Spleen (tissue), 11 donors: Measurements from ENCODE around the gene MAP4K1. TPM values are rescaled to one million over a fixed set of nuclear protein-coding genes. Genes with fewer than 3 reads are reported as not detected.

Experiments used
- DNase-seq: peaks from one replicate; pipeline ENCODE4 v3.0.0-alpha.2; 2020
- H3K27ac ChIP-seq, 8 donors: fragments of 200-600 bp; sonication (generic) in 7 of 8; 1 replicate in 4 of 8; 2 replicates in 4 of 8; pipeline versions ENCODE4 v1.5.0 to v1.8.0; 2016 to 2021; ENCODE audit warnings: inconsistent platforms in 4 of 8, mild to moderate bottlenecking in 4 of 8, moderate library complexity in 1 of 8
- H3K27me3 ChIP-seq, 7 donors: fragments of 200-600 bp; sonication (generic) in 6 of 7; replicated peaks in 1 of 7; 1 replicate in 4 of 7; 2 replicates in 3 of 7; pipeline versions ENCODE4 v1.5.0 to v1.8.0; 2016 to 2021; ENCODE audit warnings: inconsistent platforms in 3 of 7, mild to moderate bottlenecking in 1 of 7
- H3K36me3 ChIP-seq, 6 donors: fragments of 200-600 bp; sonication (generic) in 5 of 6; 1 replicate in 4 of 6; 2 replicates in 2 of 6; pipeline versions ENCODE4 v1.5.0 to v1.8.0; 2016 to 2021; ENCODE audit warnings: inconsistent platforms in 2 of 6
- H3K4me1 ChIP-seq, 6 donors: fragments of 200-600 bp; sonication (generic) in 5 of 6; 1 replicate in 3 of 6; 2 replicates in 3 of 6; pipeline versions ENCODE4 v1.5.0 to v1.8.0; 2016 to 2021; ENCODE audit warnings: inconsistent platforms in 3 of 6
- H3K4me3 ChIP-seq, 8 donors: fragments of 200-600 bp; sonication (generic) in 7 of 8; 1 replicate in 4 of 8; 2 replicates in 4 of 8; pipeline versions ENCODE4 v1.5.0 to v1.8.0; 2016 to 2021; ENCODE audit warnings: inconsistent platforms in 4 of 8, mild to moderate bottlenecking in 4 of 8, moderate library complexity in 2 of 8
- H3K9me3 ChIP-seq, 8 donors: fragments of 200-600 bp; sonication (generic) in 7 of 8; 1 replicate in 4 of 8; 2 replicates in 4 of 8; pipeline versions ENCODE4 v1.5.0 to v1.8.0; 2016 to 2021; ENCODE audit warnings: inconsistent platforms in 4 of 8
- CTCF ChIP-seq, 11 experiments: fragments of 200-600 bp in 7 of 11; fragments of 450-650 bp in 4 of 11; sonication (generic) in 4 of 11; IDR thresholded peaks in 8 of 11; conservative IDR thresholded peaks in 3 of 11; 1 replicate in 7 of 11; 2 replicates in 4 of 11; pipeline versions ENCODE4 v1.4.0 to v1.8.0; 2016 to 2021; ENCODE audit warnings: antibody characterized with exemption in 11 of 11, inconsistent platforms in 4 of 11, mild to moderate bottlenecking in 1 of 11
- POLR2A ChIP-seq, 3 donors: fragments of 450-650 bp; IDR thresholded peaks; one replicate each; pipeline ENCODE4 v1.5.1; 2017; ENCODE audit warnings: antibody characterized with exemption in 3 of 3, mild to moderate bottlenecking in 1 of 3
- POLR2AphosphoS5 ChIP-seq, 3 donors: sonication (generic); formaldehyde crosslinking; IDR thresholded peaks; one replicate each; pipeline ENCODE4 v1.5.1; 2017; ENCODE audit warnings: antibody characterized with exemption in 3 of 3
- WGBS, 5 donors: extraction: QIAGEN DNeasy Blood & Tissue Kit in 3 of 5; methylation state at CpG; one replicate each; pipeline versions ENCODE4 v1.1.5 to v1.1.7; 2013 to 2018; 5-methylcytosine and 5-hydroxymethylcytosine counted together
- intact Hi-C: fragments of 100-400 bp; cut with DNase I; formaldehyde crosslinking; loops from one replicate; pipeline ENCODE4 v1.15.0; 2023; ENCODE audit warnings: low total_unique reads
- polyA plus RNA-seq, 3 donors: library from polyadenylated mRNA; stranded (reverse); fragments of 200-250 nt; gene quantifications; one replicate each; pipeline ENCODE4 v1.2.1, GENCODE V29; 2013
- total RNA-seq, 7 donors: library from RNA; depleted of rRNA in 3 of 7; stranded (reverse); fragments of >200 nt in 3 of 7; fragmentation: NEBNext Ultra II Directional in 4 of 7; extraction: Animal tissue kit (Norgen Biotek cat#: 25700) in 4 of 7; gene quantifications; one replicate each; pipeline versions ENCODE4 v1.1.0 to v1.2.1, GENCODE V29; 2016 to 2021
- donor health status: healthy with polysubstance abuse.
- donor health status: DM: no; HTN: no; CAD: no; lungs with moderate emphysema.
- donor health status: DM: no; HTN: no; CAD: no.
- donor health status: Bipolar disorder and iron deficiency.
- donor health status: healthy.
- donor health status: DM: no; HTN: no; CAD: no.
- donor health status: DM: yes; HTN: yes; CAD: no.

Gene MAP4K1
- total and polyA plus RNA-seq, 10 donors, result 58.2 to 163 (median 123) TPM

- Histone ChIP-seq H3K4me3 (peak overlapping the region in 2 of 8 donors; percentile 34 to 52), H3K27me3 (no peaks in the 10 kb centered on the region), H3K9me3 (no peaks in the 10 kb centered on the region), H3K36me3 (no peaks in the 10 kb centered on the region), H3K4me1 (peaks cover 9 to 34% (median 19%) of the 10 kb centered on the region in 6 donors), H3K27ac (peak overlapping the region in 4 of 8 donors; percentile 20 to 48 (median 34))
- peak; percentile 17 to 77 (median 63) for TF ChIP-seq CTCF (IDR thresholded peaks at IDR 0.05 in 8 of 11, conservative IDR thresholded peaks at IDR 0.05 in 3 of 11)
- TF ChIP-seq POLR2A (IDR thresholded peaks at IDR 0.05), result no peak
- TF ChIP-seq POLR2AphosphoS5 (IDR thresholded peaks at IDR 0.05), result peak in 1 of 3 donors; percentile 37
- WGBS, 5 donors, result 24 to 63% (median 55%) methylated on average over 19 to 21 of the region's 21 CpGs
- DNase-seq, result no peak
- intact Hi-C loops, result no loop called here
These were observed 73.8 kb downstream of the MAP4K1 start for GRCh38 chr19:38543807-38544568.

GRCh38 chr19:38543286-38543806 is 74.4 kb downstream of the MAP4K1 start:
- H3K27ac ChIP-seq, result no peak overlapping the region
- intact Hi-C loops, result no loop called here
- no peak for DNase-seq

GRCh38 chr19:38542040-38542439 is 75.7 kb downstream of the MAP4K1 start:
- no peak overlapping the region for H3K4me3 ChIP-seq
- no peak for DNase-seq
- intact Hi-C loops, result no loop called here

More at GRCh38 chr19:38543286-38543806, 74.4 kb downstream of the MAP4K1 start:
- no peaks in the 10 kb centered on the region for H3K36me3 ChIP-seq
- no peaks in the 10 kb centered on the region for H3K9me3 ChIP-seq
- H3K4me1 ChIP-seq, result peaks cover 9 to 40% (median 24%) of the 10 kb centered on the region in 6 donors
- no peak for TF ChIP-seq CTCF (IDR thresholded peaks at IDR 0.05 in 8 of 11, conservative IDR thresholded peaks at IDR 0.05 in 3 of 11)
- TF ChIP-seq POLR2A (IDR thresholded peaks at IDR 0.05), result no peak
- TF ChIP-seq POLR2AphosphoS5 (IDR thresholded peaks at IDR 0.05), result no peak
- H3K4me3 ChIP-seq, result peak overlapping the region in 2 of 8 donors; percentile 34 to 52
- H3K27me3 ChIP-seq, result no peaks in the 10 kb centered on the region
- 55 to 92% (median 79%) methylated on average over 12 to 19 of the region's 19 CpGs for WGBS, 5 donors

More at GRCh38 chr19:38542040-38542439, 75.7 kb downstream of the MAP4K1 start:
- no peaks in the 10 kb centered on the region for H3K36me3 ChIP-seq
- H3K4me1 ChIP-seq, result peaks cover 9 to 44% (median 30%) of the 10 kb centered on the region in 6 donors
- H3K27me3 ChIP-seq, result no peaks in the 10 kb centered on the region
- TF ChIP-seq CTCF (IDR thresholded peaks at IDR 0.05 in 8 of 11, conservative IDR thresholded peaks at IDR 0.05 in 3 of 11), result no peak
- no peak for TF ChIP-seq POLR2A (IDR thresholded peaks at IDR 0.05)
- TF ChIP-seq POLR2AphosphoS5 (IDR thresholded peaks at IDR 0.05), result no peak
- no peak overlapping the region for H3K27ac ChIP-seq
- no peaks in the 10 kb centered on the region for H3K9me3 ChIP-seq
- WGBS, 5 donors, result 64 to 92% (median 85%) methylated on average over 4 of the region's 4 CpGs
